ENCODE results near the gene TIMMDC1. TPM values are rescaled to one million over a fixed set of nuclear protein-coding genes. Genes with fewer than 3 reads are reported as not detected.

TIMMDC1 gene
- total and polyA plus RNA-seq, 2 of the 13 experiments (the other 11 are each of a cell fraction or from before 2014, with no cell fraction given), result 50.0 to 77.8 TPM

GRCh38 chr3:119498186-119499011 lies at the start of gene TIMMDC1 (continued):
- TF ChIP-seq REL (CRISPR knock-in tag; conservative IDR thresholded peaks at IDR 0.05) (peak; percentile 78; the same call in 1 of the 2 replicates), KAT2B (IDR thresholded peaks at IDR 0.05; ENCODE audit: borderline replicate concordance, low read depth, low read length) (no peak), ZNF280B (CRISPR knock-in tag; IDR thresholded peaks at IDR 0.05; ENCODE audit: borderline replicate concordance) (peak; percentile 87; the same call in 1 of the 2 replicates), MLLT10 (CRISPR knock-in tag; IDR thresholded peaks at IDR 0.05) (no peak), ZNF557 (CRISPR knock-in tag; IDR thresholded peaks at IDR 0.05) (peak; percentile 12; the same call in 1 of the 2 replicates), ZNF256 (CRISPR knock-in tag; conservative IDR thresholded peaks at IDR 0.05) (no peak), TCF12 (IDR thresholded peaks at IDR 0.05) (no peak), TCF12 (CRISPR knock-in tag; IDR thresholded peaks at IDR 0.05) (peak; percentile 85), ZNF441 (CRISPR knock-in tag; IDR thresholded peaks at IDR 0.05; ENCODE audit: borderline replicate concordance) (no peak)
- TF ChIP-seq, protein P1, sequence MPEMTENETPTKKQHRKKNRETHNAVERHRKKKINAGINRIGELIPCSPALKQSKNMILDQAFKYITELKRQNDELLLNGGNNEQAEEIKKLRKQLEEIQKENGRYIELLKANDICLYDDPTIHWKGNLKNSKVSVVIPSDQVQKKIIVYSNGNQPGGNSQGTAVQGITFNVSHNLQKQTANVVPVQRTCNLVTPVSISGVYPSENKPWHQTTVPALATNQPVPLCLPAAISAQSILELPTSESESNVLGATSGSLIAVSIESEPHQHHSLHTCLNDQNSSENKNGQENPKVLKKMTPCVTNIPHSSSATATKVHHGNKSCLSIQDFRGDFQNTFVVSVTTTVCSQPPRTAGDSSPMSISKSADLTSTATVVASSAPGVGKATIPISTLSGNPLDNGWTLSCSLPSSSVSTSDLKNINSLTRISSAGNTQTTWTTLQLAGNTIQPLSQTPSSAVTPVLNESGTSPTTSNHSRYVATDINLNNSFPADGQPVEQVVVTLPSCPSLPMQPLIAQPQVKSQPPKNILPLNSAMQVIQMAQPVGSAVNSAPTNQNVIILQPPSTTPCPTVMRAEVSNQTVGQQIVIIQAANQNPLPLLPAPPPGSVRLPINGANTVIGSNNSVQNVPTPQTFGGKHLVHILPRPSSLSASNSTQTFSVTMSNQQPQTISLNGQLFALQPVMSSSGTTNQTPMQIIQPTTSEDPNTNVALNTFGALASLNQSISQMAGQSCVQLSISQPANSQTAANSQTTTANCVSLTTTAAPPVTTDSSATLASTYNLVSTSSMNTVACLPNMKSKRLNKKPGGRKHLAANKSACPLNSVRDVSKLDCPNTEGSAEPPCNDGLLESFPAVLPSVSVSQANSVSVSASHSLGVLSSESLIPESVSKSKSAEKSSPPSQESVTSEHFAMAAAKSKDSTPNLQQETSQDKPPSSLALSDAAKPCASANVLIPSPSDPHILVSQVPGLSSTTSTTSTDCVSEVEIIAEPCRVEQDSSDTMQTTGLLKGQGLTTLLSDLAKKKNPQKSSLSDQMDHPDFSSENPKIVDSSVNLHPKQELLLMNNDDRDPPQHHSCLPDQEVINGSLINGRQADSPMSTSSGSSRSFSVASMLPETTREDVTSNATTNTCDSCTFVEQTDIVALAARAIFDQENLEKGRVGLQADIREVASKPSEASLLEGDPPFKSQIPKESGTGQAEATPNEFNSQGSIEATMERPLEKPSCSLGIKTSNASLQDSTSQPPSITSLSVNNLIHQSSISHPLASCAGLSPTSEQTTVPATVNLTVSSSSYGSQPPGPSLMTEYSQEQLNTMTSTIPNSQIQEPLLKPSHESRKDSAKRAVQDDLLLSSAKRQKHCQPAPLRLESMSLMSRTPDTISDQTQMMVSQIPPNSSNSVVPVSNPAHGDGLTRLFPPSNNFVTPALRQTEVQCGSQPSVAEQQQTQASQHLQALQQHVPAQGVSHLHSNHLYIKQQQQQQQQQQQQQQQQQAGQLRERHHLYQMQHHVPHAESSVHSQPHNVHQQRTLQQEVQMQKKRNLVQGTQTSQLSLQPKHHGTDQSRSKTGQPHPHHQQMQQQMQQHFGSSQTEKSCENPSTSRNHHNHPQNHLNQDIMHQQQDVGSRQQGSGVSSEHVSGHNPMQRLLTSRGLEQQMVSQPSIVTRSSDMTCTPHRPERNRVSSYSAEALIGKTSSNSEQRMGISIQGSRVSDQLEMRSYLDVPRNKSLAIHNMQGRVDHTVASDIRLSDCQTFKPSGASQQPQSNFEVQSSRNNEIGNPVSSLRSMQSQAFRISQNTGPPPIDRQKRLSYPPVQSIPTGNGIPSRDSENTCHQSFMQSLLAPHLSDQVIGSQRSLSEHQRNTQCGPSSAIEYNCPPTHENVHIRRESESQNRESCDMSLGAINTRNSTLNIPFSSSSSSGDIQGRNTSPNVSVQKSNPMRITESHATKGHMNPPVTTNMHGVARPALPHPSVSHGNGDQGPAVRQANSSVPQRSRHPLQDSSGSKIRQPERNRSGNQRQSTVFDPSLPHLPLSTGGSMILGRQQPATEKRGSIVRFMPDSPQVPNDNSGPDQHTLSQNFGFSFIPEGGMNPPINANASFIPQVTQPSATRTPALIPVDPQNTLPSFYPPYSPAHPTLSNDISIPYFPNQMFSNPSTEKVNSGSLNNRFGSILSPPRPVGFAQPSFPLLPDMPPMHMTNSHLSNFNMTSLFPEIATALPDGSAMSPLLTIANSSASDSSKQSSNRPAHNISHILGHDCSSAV (CRISPR knock-in tag; IDR thresholded peaks at IDR 0.05; ENCODE audit: borderline replicate concordance), result no peak
- TF ChIP-seq, protein P2, sequence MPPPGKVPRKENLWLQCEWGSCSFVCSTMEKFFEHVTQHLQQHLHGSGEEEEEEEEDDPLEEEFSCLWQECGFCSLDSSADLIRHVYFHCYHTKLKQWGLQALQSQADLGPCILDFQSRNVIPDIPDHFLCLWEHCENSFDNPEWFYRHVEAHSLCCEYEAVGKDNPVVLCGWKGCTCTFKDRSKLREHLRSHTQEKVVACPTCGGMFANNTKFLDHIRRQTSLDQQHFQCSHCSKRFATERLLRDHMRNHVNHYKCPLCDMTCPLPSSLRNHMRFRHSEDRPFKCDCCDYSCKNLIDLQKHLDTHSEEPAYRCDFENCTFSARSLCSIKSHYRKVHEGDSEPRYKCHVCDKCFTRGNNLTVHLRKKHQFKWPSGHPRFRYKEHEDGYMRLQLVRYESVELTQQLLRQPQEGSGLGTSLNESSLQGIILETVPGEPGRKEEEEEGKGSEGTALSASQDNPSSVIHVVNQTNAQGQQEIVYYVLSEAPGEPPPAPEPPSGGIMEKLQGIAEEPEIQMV (CRISPR knock-in tag; IDR thresholded peaks at IDR 0.05; ENCODE audit: low read depth), result peak; percentile 62; the same call in 1 of the 2 replicates
- TF ChIP-seq, protein P3, sequence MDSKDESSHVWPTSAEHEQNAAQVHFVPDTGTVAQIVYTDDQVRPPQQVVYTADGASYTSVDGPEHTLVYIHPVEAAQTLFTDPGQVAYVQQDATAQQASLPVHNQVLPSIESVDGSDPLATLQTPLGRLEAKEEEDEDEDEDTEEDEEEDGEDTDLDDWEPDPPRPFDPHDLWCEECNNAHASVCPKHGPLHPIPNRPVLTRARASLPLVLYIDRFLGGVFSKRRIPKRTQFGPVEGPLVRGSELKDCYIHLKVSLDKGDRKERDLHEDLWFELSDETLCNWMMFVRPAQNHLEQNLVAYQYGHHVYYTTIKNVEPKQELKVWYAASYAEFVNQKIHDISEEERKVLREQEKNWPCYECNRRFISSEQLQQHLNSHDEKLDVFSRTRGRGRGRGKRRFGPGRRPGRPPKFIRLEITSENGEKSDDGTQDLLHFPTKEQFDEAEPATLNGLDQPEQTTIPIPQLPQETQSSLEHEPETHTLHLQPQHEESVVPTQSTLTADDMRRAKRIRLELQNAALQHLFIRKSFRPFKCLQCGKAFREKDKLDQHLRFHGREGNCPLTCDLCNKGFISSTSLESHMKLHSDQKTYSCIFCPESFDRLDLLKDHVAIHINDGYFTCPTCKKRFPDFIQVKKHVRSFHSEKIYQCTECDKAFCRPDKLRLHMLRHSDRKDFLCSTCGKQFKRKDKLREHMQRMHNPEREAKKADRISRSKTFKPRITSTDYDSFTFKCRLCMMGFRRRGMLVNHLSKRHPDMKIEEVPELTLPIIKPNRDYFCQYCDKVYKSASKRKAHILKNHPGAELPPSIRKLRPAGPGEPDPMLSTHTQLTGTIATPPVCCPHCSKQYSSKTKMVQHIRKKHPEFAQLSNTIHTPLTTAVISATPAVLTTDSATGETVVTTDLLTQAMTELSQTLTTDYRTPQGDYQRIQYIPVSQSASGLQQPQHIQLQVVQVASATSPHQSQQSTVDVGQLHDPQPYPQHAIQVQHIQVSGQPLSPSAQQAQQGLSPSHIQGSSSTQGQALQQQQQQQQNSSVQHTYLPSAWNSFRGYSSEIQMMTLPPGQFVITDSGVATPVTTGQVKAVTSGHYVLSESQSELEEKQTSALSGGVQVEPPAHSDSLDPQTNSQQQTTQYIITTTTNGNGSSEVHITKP (CRISPR knock-in tag; IDR thresholded peaks at IDR 0.05; ENCODE audit: low read depth), result peak; percentile 37

All from HepG2 (cell line).